Spleen (tissue), 11 donors: ENCODE results near the gene MED13L. TPM values are rescaled to one million over a fixed set of nuclear protein-coding genes. Genes with fewer than 3 reads are reported as not detected.

Experiments
- DNase-seq: peaks from one replicate; pipeline ENCODE4 v3.0.0-alpha.2; 2020
- H3K27ac ChIP-seq, 8 donors: fragments of 200-600 bp; sonication (generic) in 7 of 8; 1 replicate in 4 of 8; 2 replicates in 4 of 8; pipeline versions ENCODE4 v1.5.0 to v1.8.0; 2016 to 2021; ENCODE audit warnings: inconsistent platforms in 4 of 8, mild to moderate bottlenecking in 4 of 8, moderate library complexity in 1 of 8
- H3K27me3 ChIP-seq, 7 donors: fragments of 200-600 bp; sonication (generic) in 6 of 7; replicated peaks in 1 of 7; 1 replicate in 4 of 7; 2 replicates in 3 of 7; pipeline versions ENCODE4 v1.5.0 to v1.8.0; 2016 to 2021; ENCODE audit warnings: inconsistent platforms in 3 of 7, mild to moderate bottlenecking in 1 of 7
- H3K36me3 ChIP-seq, 6 donors: fragments of 200-600 bp; sonication (generic) in 5 of 6; 1 replicate in 4 of 6; 2 replicates in 2 of 6; pipeline versions ENCODE4 v1.5.0 to v1.8.0; 2016 to 2021; ENCODE audit warnings: inconsistent platforms in 2 of 6
- H3K4me1 ChIP-seq, 6 donors: fragments of 200-600 bp; sonication (generic) in 5 of 6; 1 replicate in 3 of 6; 2 replicates in 3 of 6; pipeline versions ENCODE4 v1.5.0 to v1.8.0; 2016 to 2021; ENCODE audit warnings: inconsistent platforms in 3 of 6
- H3K4me3 ChIP-seq, 8 donors: fragments of 200-600 bp; sonication (generic) in 7 of 8; 1 replicate in 4 of 8; 2 replicates in 4 of 8; pipeline versions ENCODE4 v1.5.0 to v1.8.0; 2016 to 2021; ENCODE audit warnings: inconsistent platforms in 4 of 8, mild to moderate bottlenecking in 4 of 8, moderate library complexity in 2 of 8
- H3K9me3 ChIP-seq, 8 donors: fragments of 200-600 bp; sonication (generic) in 7 of 8; 1 replicate in 4 of 8; 2 replicates in 4 of 8; pipeline versions ENCODE4 v1.5.0 to v1.8.0; 2016 to 2021; ENCODE audit warnings: inconsistent platforms in 4 of 8
- POLR2A ChIP-seq, 3 donors: fragments of 450-650 bp; IDR thresholded peaks; one replicate each; pipeline ENCODE4 v1.5.1; 2017; ENCODE audit warnings: antibody characterized with exemption in 3 of 3, mild to moderate bottlenecking in 1 of 3
- POLR2AphosphoS5 ChIP-seq, 3 donors: sonication (generic); formaldehyde crosslinking; IDR thresholded peaks; one replicate each; pipeline ENCODE4 v1.5.1; 2017; ENCODE audit warnings: antibody characterized with exemption in 3 of 3
- WGBS, 5 donors: extraction: QIAGEN DNeasy Blood & Tissue Kit in 3 of 5; methylation state at CpG; one replicate each; pipeline versions ENCODE4 v1.1.5 to v1.1.7; 2013 to 2018; 5-methylcytosine and 5-hydroxymethylcytosine counted together
- intact Hi-C: fragments of 100-400 bp; cut with DNase I; formaldehyde crosslinking; loops from one replicate; pipeline ENCODE4 v1.15.0; 2023; ENCODE audit warnings: low total_unique reads
- polyA plus RNA-seq, 3 donors: library from polyadenylated mRNA; stranded (reverse); fragments of 200-250 nt; gene quantifications; one replicate each; pipeline ENCODE4 v1.2.1, GENCODE V29; 2013
- total RNA-seq, 7 donors: library from RNA; depleted of rRNA in 3 of 7; stranded (reverse); fragments of >200 nt in 3 of 7; fragmentation: NEBNext Ultra II Directional in 4 of 7; extraction: Animal tissue kit (Norgen Biotek cat#: 25700) in 4 of 7; gene quantifications; one replicate each; pipeline versions ENCODE4 v1.1.0 to v1.2.1, GENCODE V29; 2016 to 2021
- TF ChIP-seq, protein P1 (sequence below), 11 experiments: fragments of 200-600 bp in 7 of 11; fragments of 450-650 bp in 4 of 11; sonication (generic) in 4 of 11; IDR thresholded peaks in 8 of 11; conservative IDR thresholded peaks in 3 of 11; 1 replicate in 7 of 11; 2 replicates in 4 of 11; pipeline versions ENCODE4 v1.4.0 to v1.8.0; 2016 to 2021; ENCODE audit warnings: antibody characterized with exemption in 11 of 11, inconsistent platforms in 4 of 11, mild to moderate bottlenecking in 1 of 11
- donor health status: healthy with polysubstance abuse.
- donor health status: DM: no; HTN: no; CAD: no; lungs with moderate emphysema.
- donor health status: DM: no; HTN: no; CAD: no.
- donor health status: Bipolar disorder and iron deficiency.
- donor health status: healthy.
- donor health status: DM: no; HTN: no; CAD: no.
- donor health status: DM: yes; HTN: yes; CAD: no.

Gene MED13L
- total and polyA plus RNA-seq, 10 donors, result 13.4 to 255 (median 185) TPM

- 73 to 88% (median 83%) methylated on average over 2 of the region's 2 CpGs for WGBS, 5 donors
- no peak overlapping the region for H3K27ac ChIP-seq
- DNase-seq, result no peak
- TF ChIP-seq POLR2A (IDR thresholded peaks at IDR 0.05) (no peak), POLR2AphosphoS5 (IDR thresholded peaks at IDR 0.05) (no peak)
- TF ChIP-seq, protein P1, sequence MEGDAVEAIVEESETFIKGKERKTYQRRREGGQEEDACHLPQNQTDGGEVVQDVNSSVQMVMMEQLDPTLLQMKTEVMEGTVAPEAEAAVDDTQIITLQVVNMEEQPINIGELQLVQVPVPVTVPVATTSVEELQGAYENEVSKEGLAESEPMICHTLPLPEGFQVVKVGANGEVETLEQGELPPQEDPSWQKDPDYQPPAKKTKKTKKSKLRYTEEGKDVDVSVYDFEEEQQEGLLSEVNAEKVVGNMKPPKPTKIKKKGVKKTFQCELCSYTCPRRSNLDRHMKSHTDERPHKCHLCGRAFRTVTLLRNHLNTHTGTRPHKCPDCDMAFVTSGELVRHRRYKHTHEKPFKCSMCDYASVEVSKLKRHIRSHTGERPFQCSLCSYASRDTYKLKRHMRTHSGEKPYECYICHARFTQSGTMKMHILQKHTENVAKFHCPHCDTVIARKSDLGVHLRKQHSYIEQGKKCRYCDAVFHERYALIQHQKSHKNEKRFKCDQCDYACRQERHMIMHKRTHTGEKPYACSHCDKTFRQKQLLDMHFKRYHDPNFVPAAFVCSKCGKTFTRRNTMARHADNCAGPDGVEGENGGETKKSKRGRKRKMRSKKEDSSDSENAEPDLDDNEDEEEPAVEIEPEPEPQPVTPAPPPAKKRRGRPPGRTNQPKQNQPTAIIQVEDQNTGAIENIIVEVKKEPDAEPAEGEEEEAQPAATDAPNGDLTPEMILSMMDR (IDR thresholded peaks at IDR 0.05 in 8 of 11, conservative IDR thresholded peaks at IDR 0.05 in 3 of 11), result no peak
- no peaks in the 10 kb centered on the region for H3K9me3 ChIP-seq
- peaks cover 0 to 33% (median 2%) of the 10 kb centered on the region in 6 donors for H3K36me3 ChIP-seq
- intact Hi-C loops, result no loop called here
- H3K4me1 ChIP-seq, result peaks cover 0 to 27% (median 5%) of the 10 kb centered on the region in 6 donors
- H3K27me3 ChIP-seq, result no peaks in the 10 kb centered on the region
- no peak overlapping the region for H3K4me3 ChIP-seq
Measured at GRCh38 chr12:116106870-116107269, 170.6 kb downstream of the MED13L start.

- H3K36me3 ChIP-seq, result peaks cover 0 to 20% (median 2%) of the 10 kb centered on the region in 6 donors
- intact Hi-C loops, result no loop called here
Measured at GRCh38 chr12:116104167-116104767, 173.2 kb downstream of the MED13L start.

GRCh38 chr12:116101991-116102390 lies 175.5 kb downstream of the MED13L start:
- Histone ChIP-seq H3K9me3 (no peaks in the 10 kb centered on the region), H3K36me3 (peaks cover 0 to 15% (median 2%) of the 10 kb centered on the region in 6 donors), H3K4me3 (no peak overlapping the region), H3K27ac (no peak overlapping the region), H3K4me1 (peaks cover 0 to 48% (median 11%) of the 10 kb centered on the region in 6 donors), H3K27me3 (no peaks in the 10 kb centered on the region)
- 67 to 95% (median 86%) methylated on average over 2 of the region's 2 CpGs for WGBS, 5 donors
- TF ChIP-seq, protein P1 (IDR thresholded peaks at IDR 0.05 in 8 of 11, conservative IDR thresholded peaks at IDR 0.05 in 3 of 11), result no peak
- no peak for DNase-seq
- intact Hi-C loops, result no loop called here

More at GRCh38 chr12:116104167-116104767, 173.2 kb downstream of the MED13L start:
- Histone ChIP-seq H3K4me3 (no peak overlapping the region), H3K4me1 (peaks cover 0 to 44% (median 9%) of the 10 kb centered on the region in 6 donors), H3K9me3 (no peaks in the 10 kb centered on the region), H3K27me3 (no peaks in the 10 kb centered on the region), H3K27ac (no peak overlapping the region)
- TF ChIP-seq POLR2AphosphoS5 (IDR thresholded peaks at IDR 0.05) (no peak), POLR2A (IDR thresholded peaks at IDR 0.05) (no peak)
- TF ChIP-seq, protein P1 (IDR thresholded peaks at IDR 0.05 in 8 of 11, conservative IDR thresholded peaks at IDR 0.05 in 3 of 11), result no peak
- DNase-seq, result no peak
- 94 to 100% (median 95%) methylated on average over 2 of the region's 2 CpGs for WGBS, 5 donors

DNA sequence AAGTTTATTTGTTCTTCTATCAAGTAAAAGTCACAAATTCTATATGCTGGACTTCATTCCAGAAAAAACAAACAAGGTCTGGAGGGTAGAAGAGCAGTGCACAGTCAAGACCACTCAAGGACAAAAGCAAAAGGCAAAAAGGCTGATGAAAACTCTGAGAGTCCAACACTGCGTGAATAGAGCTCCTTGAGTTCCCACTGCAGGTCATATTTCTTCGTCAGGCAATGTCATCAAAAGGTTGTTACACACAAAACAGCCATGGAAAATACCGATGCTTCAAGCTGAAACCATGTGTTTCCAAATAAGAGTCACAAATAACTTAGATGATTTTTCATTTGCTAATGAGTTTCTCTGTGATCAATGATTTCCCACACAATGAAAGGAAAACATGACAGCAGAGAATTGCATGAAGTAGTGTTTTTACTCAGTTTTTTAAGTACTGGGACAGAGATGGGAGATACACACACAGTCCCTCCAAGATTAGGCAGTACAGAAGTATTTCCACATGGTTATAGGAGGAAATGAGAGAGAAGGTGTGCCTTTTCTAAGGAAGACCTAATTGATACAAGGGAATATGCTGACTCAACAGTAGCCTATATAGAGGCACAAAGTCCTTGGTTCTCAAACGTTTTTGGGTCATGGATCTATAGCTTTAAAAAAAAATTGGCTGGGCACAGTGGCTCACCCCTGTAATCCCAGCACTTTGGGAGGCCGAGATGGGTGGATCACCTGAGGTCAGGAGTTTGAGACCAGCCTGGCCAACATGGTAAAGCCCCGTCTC lies 177.7 kb downstream of the MED13L start:
- intact Hi-C loops, result no loop called here
- no peak overlapping the region for H3K27ac ChIP-seq
- peaks cover 0 to 18% (median 3%) of the 10 kb centered on the region in 6 donors for H3K36me3 ChIP-seq
- TF ChIP-seq, protein P1 (IDR thresholded peaks at IDR 0.05 in 8 of 11, conservative IDR thresholded peaks at IDR 0.05 in 3 of 11), result no peak
- TF ChIP-seq POLR2AphosphoS5 (IDR thresholded peaks at IDR 0.05) (no peak), POLR2A (IDR thresholded peaks at IDR 0.05) (no peak)
- H3K4me3 ChIP-seq, result no peak overlapping the region
- H3K9me3 ChIP-seq, result no peaks in the 10 kb centered on the region
- WGBS, 5 donors, result 77 to 84% (median 83%) methylated on average over 6 of the region's 6 CpGs
- peaks cover 0 to 44% (median 11%) of the 10 kb centered on the region in 6 donors for H3K4me1 ChIP-seq
- DNase-seq, result no peak
- no peaks in the 10 kb centered on the region for H3K27me3 ChIP-seq
